Neural progenitor cell (in vitro differentiated cells): ENCODE measurements around the gene OS9. TPM values are rescaled to one million over a fixed set of nuclear protein-coding genes. Genes with fewer than 3 reads are reported as not detected.
"Not testable (repeated sequence)": the region's sequence is repeated elsewhere in the genome, so short reads cannot be mapped to it uniquely, and the experiment has no call there.

ENCODE experiments used
- DNase-seq: peaks from one replicate; pipeline ENCODE4 v3.0.0-alpha.2; 2016; ENCODE audit warnings: low spot score
- H2AFZ ChIP-seq: fragments of 200-600 bp; sonication (generic); replicated peaks from 2 replicates; pipeline ENCODE4 v1.6.1; 2016; ENCODE audit warnings: antibody characterized with exemption
- H3F3A ChIP-seq: fragments of 200-600 bp; sonication (generic); 2 replicates; pipeline ENCODE4 v1.6.1; 2016; ENCODE audit warnings: antibody characterized with exemption, low read depth
- H3K27ac ChIP-seq: fragments of 200-600 bp; sonication (generic); 2 replicates; pipeline ENCODE4 v1.5.1; 2016; ENCODE audit warnings: mild to moderate bottlenecking
- H3K27me3 ChIP-seq: fragments of 200-600 bp; sonication (generic); 2 replicates; pipeline ENCODE4 v1.6.1; 2016; ENCODE audit warnings: mild to moderate bottlenecking, moderate library complexity
- H3K36me3 ChIP-seq: fragments of 200-600 bp; sonication (generic); 2 replicates; pipeline ENCODE4 v1.5.1; 2016
- H3K4me1 ChIP-seq: fragments of 200-600 bp; sonication (generic); 2 replicates; pipeline ENCODE4 v1.6.1; 2016; ENCODE audit warnings: mixed run types
- H3K4me2 ChIP-seq: fragments of 200-600 bp; sonication (generic); 2 replicates; pipeline ENCODE4 v1.6.1; 2016
- H3K4me3 ChIP-seq: fragments of 200-600 bp; sonication (generic); 2 replicates; pipeline ENCODE4 v1.5.1; 2016
- H3K79me2 ChIP-seq: fragments of 200-600 bp; sonication (generic); 2 replicates; pipeline ENCODE4 v1.6.1; 2016; ENCODE audit warnings: low read depth
- H3K9ac ChIP-seq: fragments of 200-600 bp; sonication (generic); 2 replicates; pipeline ENCODE4 v1.6.1; 2016
- H3K9me3 ChIP-seq: fragments of 200-600 bp; sonication (generic); 2 replicates; pipeline ENCODE4 v1.5.1; 2016; ENCODE audit warnings: low read depth
- H4K20me1 ChIP-seq: fragments of 200-600 bp; sonication (generic); 2 replicates; pipeline ENCODE4 v1.6.1; 2016; ENCODE audit warnings: low read depth
- H3K27ac Mint-ChIP-seq: 3 replicates; pipeline ENCODE4 v1.8.0; 2021; ENCODE audit warnings: mixed read lengths
- H3K27me3 Mint-ChIP-seq: 2 replicates; pipeline ENCODE4 v1.8.0; 2022; ENCODE audit warnings: low read depth, mild to moderate bottlenecking, inconsistent platforms, moderate library complexity, mixed read lengths; ENCODE audit not compliant: insufficient read depth
- H3K36me3 Mint-ChIP-seq: 3 replicates; pipeline ENCODE4 v1.8.0; 2021; ENCODE audit warnings: mixed read lengths
- H3K4me1 Mint-ChIP-seq: 3 replicates; pipeline ENCODE4 v1.8.0; 2021; ENCODE audit warnings: mixed read lengths
- H3K4me3 Mint-ChIP-seq: 3 replicates; pipeline ENCODE4 v1.8.0; 2021; ENCODE audit warnings: mild to moderate bottlenecking, moderate library complexity, mixed read lengths
- H3K9me3 Mint-ChIP-seq: 3 replicates; pipeline ENCODE4 v1.8.0; 2020; ENCODE audit warnings: mixed read lengths
- EZH2 ChIP-seq: fragments of 200-600 bp; sonication (generic); IDR thresholded peaks from 2 replicates; pipeline ENCODE4 v1.6.1; 2017; ENCODE audit warnings: antibody characterized with exemption, mild to moderate bottlenecking, moderate library complexity
- EZH2phosphoT487 ChIP-seq: fragments of 200-600 bp; sonication (generic); IDR thresholded peaks from 2 replicates; pipeline ENCODE4 v1.6.1; 2017; ENCODE audit warnings: antibody characterized with exemption
- total RNA-seq: library from RNA; depleted of rRNA; stranded (reverse); fragments of >200 nt; gene quantifications from 2 replicates; pipeline ENCODE4 v1.2.3, GENCODE V29; 2015; ENCODE audit warnings: low replicate concordance
- TF ChIP-seq, protein P1 (sequence below): fragments of 200-600 bp; sonication (generic); IDR thresholded peaks from 2 replicates; pipeline ENCODE4 v1.5.1; 2017; ENCODE audit warnings: antibody characterized with exemption, mild to moderate bottlenecking

OS9 gene
- total RNA-seq, 1 donor from 2014 or later = 113 TPM

DNA sequence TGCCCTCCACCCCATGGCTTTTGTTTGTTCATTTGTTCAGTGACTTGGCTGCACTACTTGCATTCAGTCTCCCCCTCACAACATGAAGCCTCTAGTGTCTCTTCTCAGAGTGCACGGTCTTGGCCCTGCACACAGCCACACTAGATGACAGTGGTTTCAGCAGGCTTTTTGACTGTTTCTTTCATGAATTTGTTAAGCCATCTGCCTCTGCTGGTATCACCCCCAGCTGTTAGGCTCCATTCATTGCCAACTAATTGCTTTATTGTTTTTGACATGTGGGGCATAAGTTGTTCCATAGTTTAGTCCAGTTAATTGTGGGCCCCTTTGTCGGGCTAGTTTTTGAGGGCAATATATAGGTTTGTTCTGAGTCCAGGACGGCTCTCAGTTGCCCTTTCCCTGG lies 18.8 kb downstream of the OS9 start:
- Histone ChIP-seq H3K27me3 (no peaks in the 10 kb centered on the region), H2AFZ (no peak overlapping the region), H3K9me3 (no peaks in the 10 kb centered on the region), H3K79me2 (no peaks in the 10 kb centered on the region), H4K20me1 (no peaks in the 10 kb centered on the region), H3K27ac (no peak overlapping the region), H3K4me2 (peak overlapping the region; percentile 11), H3K9ac (no peak overlapping the region), H3K4me1 (no peaks in the 10 kb centered on the region), H3K4me3 (no peak overlapping the region), H3F3A (peaks cover 6% of the 10 kb centered on the region), H3K36me3 (no peaks in the 10 kb centered on the region)
- H3K27me3 Mint-ChIP-seq = peaks cover 2% of the 10 kb centered on the region
- no peaks in the 10 kb centered on the region for H3K9me3 Mint-ChIP-seq
- H3K4me3 Mint-ChIP-seq = no peak overlapping the region
- H3K27ac Mint-ChIP-seq = no peak overlapping the region
- TF ChIP-seq, protein P1, sequence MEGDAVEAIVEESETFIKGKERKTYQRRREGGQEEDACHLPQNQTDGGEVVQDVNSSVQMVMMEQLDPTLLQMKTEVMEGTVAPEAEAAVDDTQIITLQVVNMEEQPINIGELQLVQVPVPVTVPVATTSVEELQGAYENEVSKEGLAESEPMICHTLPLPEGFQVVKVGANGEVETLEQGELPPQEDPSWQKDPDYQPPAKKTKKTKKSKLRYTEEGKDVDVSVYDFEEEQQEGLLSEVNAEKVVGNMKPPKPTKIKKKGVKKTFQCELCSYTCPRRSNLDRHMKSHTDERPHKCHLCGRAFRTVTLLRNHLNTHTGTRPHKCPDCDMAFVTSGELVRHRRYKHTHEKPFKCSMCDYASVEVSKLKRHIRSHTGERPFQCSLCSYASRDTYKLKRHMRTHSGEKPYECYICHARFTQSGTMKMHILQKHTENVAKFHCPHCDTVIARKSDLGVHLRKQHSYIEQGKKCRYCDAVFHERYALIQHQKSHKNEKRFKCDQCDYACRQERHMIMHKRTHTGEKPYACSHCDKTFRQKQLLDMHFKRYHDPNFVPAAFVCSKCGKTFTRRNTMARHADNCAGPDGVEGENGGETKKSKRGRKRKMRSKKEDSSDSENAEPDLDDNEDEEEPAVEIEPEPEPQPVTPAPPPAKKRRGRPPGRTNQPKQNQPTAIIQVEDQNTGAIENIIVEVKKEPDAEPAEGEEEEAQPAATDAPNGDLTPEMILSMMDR = no peak
- H3K36me3 Mint-ChIP-seq = peaks cover 10% of the 10 kb centered on the region
- DNase-seq = peak; percentile 16
- H3K4me1 Mint-ChIP-seq = no peaks in the 10 kb centered on the region

DNA sequence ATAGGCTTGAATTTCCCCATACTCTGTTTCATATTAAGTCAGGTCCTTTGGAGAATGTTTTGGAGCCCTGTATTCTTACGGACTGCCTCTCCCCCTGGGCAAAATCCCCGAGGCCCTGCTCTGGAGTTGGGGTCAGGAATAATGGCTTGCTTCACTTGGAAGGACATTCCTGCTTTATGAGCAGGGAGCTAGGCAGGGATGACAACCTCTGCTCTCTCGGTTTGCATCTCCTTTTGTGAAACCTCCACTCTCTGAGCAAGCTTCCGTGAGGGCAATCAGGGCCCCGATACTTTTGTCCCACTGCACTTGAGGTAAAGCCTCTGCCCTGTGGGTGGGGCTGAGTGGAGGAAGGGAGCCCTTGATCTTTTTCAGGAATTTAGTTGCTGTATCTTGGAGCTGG lies 19.3 kb downstream of the OS9 start:
- no peak for DNase-seq
- Histone ChIP-seq H3K4me2 (peak overlapping the region; percentile 11), H3K27ac (no peak overlapping the region), H3K4me1 (no peaks in the 10 kb centered on the region), H3K79me2 (no peaks in the 10 kb centered on the region), H3K4me3 (no peak overlapping the region), H3K9ac (no peak overlapping the region), H4K20me1 (no peaks in the 10 kb centered on the region), H3K36me3 (no peaks in the 10 kb centered on the region), H3K27me3 (no peaks in the 10 kb centered on the region), H3K9me3 (no peaks in the 10 kb centered on the region), H3F3A (peaks cover 6% of the 10 kb centered on the region), H2AFZ (no peak overlapping the region)
- Mint-ChIP-seq H3K27ac (no peak overlapping the region), H3K27me3 (peaks cover 2% of the 10 kb centered on the region), H3K36me3 (peaks cover 10% of the 10 kb centered on the region), H3K4me3 (no peak overlapping the region), H3K4me1 (no peaks in the 10 kb centered on the region), H3K9me3 (no peaks in the 10 kb centered on the region)
- TF ChIP-seq EZH2 = no peak
- TF ChIP-seq, protein P1 = no peak
- no peak for TF ChIP-seq EZH2phosphoT487

DNA sequence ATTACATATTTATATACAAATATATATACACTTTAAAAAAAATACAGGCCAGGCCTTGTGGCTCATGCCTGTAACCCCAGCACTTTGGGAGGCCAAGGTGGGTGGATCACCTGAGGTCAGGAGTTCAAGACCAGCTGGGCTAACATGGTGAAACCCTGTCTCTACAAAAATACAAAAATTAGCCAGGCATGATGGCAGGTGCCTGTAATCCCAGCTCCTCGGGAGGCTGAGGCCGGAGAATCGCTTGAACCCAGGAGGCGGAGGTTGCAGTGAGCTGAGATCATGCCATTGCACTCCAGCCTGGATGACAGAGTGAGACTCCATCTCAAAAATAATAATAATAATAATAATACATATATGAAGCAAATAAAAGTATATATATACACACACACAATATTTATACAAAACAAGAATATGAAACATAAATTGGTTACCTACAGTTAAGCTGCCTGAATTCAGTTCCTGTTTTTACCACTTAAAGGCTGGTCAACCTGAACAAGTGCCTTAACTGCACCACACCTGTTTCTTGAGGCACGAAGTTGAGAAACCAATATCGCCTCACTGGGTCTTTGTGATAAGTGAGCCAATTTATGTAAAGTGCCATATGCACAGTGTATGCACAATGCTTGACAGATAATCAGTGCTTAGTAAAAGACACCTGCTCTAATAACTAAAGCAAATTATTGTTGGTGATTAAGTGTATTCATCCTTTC lies 21.3 kb downstream of the OS9 start:
- H3K4me3 ChIP-seq, H3K36me3 ChIP-seq, H3K9ac ChIP-seq, H4K20me1 ChIP-seq, H3K9me3 Mint-ChIP-seq, H3K4me2 ChIP-seq, H3K27ac Mint-ChIP-seq, H3K4me1 ChIP-seq, DNase-seq, H3K27me3 ChIP-seq, H3K79me2 ChIP-seq, H2AFZ ChIP-seq, H3K4me1 Mint-ChIP-seq, H3K27ac ChIP-seq, H3K9me3 ChIP-seq, H3K27me3 Mint-ChIP-seq, H3K4me3 Mint-ChIP-seq, H3F3A ChIP-seq: not testable (repeated sequence)
- peaks cover 16% of the 10 kb centered on the region for H3K36me3 Mint-ChIP-seq

DNA sequence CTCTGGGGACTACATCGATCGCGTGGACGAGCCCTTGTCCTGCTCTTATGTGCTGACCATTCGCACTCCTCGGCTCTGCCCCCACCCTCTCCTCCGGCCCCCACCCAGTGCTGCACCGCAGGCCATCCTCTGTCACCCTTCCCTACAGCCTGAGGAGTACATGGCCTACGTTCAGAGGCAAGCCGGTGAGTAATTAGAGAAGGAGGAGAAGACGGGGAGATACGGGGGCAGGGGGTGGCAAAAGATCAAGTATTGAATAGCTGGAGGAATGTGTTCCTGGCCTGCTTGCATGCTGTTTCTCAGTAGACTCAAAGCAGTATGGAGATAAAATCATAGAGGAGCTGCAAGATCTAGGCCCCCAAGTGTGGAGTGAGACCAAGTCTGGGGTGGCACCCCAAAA lies 21.9 kb downstream of the OS9 start:
- Mint-ChIP-seq H3K4me1 (no peaks in the 10 kb centered on the region), H3K4me3 (no peak overlapping the region), H3K36me3 (peaks cover 16% of the 10 kb centered on the region), H3K9me3 (no peaks in the 10 kb centered on the region), H3K27me3 (peaks cover 2% of the 10 kb centered on the region), H3K27ac (no peak overlapping the region)
- Histone ChIP-seq H3K4me2 (no peak overlapping the region), H3K36me3 (no peaks in the 10 kb centered on the region), H3K9me3 (no peaks in the 10 kb centered on the region), H3K79me2 (no peaks in the 10 kb centered on the region), H3F3A (peaks cover 6% of the 10 kb centered on the region), H3K4me1 (no peaks in the 10 kb centered on the region), H3K4me3 (no peak overlapping the region), H4K20me1 (no peaks in the 10 kb centered on the region), H3K27ac (no peak overlapping the region), H2AFZ (no peak overlapping the region), H3K9ac (no peak overlapping the region), H3K27me3 (no peaks in the 10 kb centered on the region)
- TF ChIP-seq, protein P1 = no peak
- TF ChIP-seq EZH2 (no peak), EZH2phosphoT487 (no peak)
- no peak for DNase-seq
